Left kidney (tissue), 2 donors: Measurements from ENCODE around the gene XAF1. TPM values are rescaled to one million over a fixed set of nuclear protein-coding genes. Genes with fewer than 3 reads are reported as not detected.
"Not testable (repeated sequence)": the region's sequence is repeated elsewhere in the genome, so short reads cannot be mapped to it uniquely, and the experiment has no call there.

Source experiments
- DNase-seq: peaks from one replicate; pipeline ENCODE4 v3.0.0-alpha.2; 2013
- polyA plus RNA-seq: library from polyadenylated mRNA; unstranded; fragments of 120-200 nt; gene quantifications from one replicate; pipeline ENCODE4 v1.2.1, GENCODE V29; 2013; ENCODE audit not compliant: insufficient read length

The XAF1 gene
- polyA plus RNA-seq, 1 donor, result 18.8 TPM

- peak; percentile 30 for DNase-seq
These were observed 2.8 kb upstream of the XAF1 start for GRCh38 chr17:6753006-6753445.

- DNase-seq, result no peak
These were observed 2.3 kb upstream of the XAF1 start for GRCh38 chr17:6753546-6753945.

GRCh38 chr17:6755281-6755680 lies 565 bp upstream of the XAF1 start:
- no peak for DNase-seq

GRCh38 chr17:6756425-6757031 lies 682 bp downstream of the XAF1 start:
- no peak for DNase-seq

- no peak for DNase-seq
These were observed 1.9 kb downstream of the XAF1 start for GRCh38 chr17:6757747-6758146.

- DNase-seq, result no peak
These were observed 5.9 kb downstream of the XAF1 start for GRCh38 chr17:6761779-6762178.

- no peak for DNase-seq
These were observed 12.6 kb downstream of the XAF1 start for GRCh38 chr17:6768447-6768846.

DNA sequence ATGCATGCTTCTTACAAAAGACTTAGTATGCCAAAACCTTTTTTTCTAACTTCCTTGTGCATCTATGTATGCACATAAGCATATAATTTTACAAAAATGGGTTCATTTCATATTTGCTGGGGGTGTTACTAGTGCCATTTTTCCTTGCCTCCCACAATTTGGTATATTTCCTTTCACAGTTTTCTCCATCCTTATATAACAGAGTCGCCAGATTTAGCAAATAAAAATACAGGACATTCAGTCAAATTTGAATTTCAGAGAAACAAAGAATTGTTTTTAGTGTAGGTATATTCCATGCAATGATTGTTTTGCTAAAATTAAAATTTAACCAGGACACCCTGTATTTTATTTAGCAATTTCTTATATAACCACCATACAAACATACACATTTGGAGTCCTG lies 16.2 kb downstream of the XAF1 start:
- DNase-seq, result no peak

DNA sequence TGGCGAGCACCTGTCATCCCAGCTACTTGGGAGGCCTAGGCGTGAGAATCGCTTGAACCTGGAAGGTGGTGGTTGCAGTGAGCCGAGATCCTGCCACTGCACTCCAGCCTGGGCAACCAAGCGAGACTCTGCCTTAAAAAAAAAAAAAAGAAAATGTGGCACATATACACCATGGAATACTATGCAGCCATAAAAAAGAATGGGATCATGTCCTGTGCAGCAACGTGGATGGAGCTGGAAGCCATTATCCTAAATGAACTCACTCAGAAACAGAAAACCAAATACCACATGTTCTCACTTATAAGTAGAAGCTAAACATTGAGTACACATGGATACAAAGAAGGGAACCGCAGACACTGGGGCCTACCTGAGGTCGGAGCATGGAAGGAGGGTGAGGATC lies 19.1 kb downstream of the XAF1 start:
- not testable (repeated sequence) for DNase-seq

- DNase-seq, result no peak
These were observed 20.1 kb downstream of the XAF1 start, which contains the start of gene FBXO39 for GRCh38 chr17:6775871-6776405. FBXO39 (plus strand) TSS chr17:6776215; CDS start chr17:6779869, 3,654 bp downstream.

DNA sequence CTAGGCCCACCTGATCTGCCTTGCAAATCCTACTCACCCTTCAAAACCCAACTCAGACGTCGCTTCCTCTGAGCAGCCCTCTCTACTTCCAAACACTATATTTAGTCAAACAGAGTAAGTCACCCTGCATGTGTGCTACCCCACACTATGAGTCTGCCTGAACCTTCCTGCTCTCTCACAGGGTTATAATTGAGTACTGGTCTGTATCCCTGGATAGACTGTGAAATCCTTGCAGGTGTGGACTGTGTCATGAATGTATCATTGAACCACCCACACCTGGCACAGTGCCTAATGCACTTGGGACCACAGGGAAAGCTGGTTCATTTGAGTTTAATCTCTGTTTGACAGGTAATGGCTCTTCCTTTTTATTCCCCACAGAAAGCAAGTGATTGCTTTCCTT lies 23.6 kb downstream of the XAF1 start:
- DNase-seq, result no peak

- no peak for DNase-seq
These were observed 24.2 kb downstream of the XAF1 start for GRCh38 chr17:6780001-6780400.

- DNase-seq, result no peak
These were observed 25.0 kb downstream of the XAF1 start for GRCh38 chr17:6780886-6781285.

GRCh38 chr17:6782244-6782643 lies 26.4 kb downstream of the XAF1 start:
- DNase-seq, result no peak

DNA sequence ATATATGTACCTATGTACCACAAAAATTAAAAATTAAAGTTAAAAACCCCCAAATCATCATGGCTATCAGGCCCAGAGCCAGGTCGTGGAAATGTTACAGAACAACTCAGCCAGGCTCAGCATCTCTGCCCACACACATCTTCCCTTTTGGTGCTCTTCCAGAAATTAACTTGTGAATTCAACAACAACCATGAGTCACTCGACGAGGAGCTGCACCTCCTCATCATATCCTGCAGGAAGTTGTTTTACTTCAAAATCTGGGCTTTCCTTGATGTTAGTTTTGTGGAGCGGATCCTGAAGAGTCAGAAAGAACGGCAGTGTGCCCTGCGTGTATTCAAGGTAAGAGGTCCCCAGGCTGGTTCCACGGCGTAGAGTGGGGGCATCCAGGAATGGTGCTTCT lies 30.8 kb downstream of the XAF1 start:
- DNase-seq, result no peak

DNA sequence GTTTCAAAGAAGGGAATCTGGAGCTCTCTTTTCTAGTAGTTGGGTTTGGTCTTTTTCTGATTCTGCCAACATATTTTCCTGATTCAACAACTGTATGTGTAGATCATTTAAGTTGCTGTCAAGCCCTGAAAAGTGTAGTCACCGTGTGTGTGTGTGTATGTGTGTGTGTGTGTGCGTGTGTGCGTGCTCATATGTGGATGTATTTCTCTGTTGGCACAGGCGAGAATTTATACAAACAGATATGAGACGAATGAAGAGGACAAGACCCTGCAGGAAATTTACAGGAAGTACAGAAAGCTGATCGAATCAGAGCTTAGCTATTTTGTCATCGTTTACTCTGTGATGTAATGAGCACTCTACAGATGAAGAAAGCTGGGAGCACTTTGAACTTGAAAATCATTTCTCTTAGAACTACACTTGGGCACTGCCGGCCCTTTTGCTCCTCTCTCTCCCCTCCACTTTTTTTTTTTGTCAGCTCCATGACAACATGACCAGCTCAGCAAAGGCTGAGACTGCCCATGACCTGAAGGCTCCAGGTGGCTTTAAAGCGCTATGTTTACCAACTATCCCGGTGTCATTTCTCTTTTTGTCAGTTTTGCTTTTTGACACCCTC lies 31.3 kb downstream of the XAF1 start:
- DNase-seq, result no peak

DNA sequence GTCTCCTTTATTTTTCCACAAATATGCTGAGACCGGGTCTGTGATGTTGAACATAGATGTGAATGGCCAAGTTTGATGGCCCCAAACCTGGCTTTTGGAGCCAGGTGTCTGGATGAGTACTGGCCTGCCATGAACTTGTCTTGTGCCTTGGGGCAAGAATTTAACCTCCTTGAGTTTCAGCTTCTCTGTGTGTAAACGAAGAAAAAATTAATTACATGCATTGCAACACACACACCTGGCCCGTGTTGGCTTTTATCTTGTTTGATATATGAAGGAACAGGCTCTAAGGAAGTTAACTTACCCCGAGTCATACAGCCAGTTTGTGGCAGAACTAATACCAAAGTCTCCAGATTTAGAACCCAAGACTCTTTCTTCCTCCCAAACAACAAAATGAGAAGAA lies 33.3 kb downstream of the XAF1 start:
- DNase-seq, result no peak

GRCh38 chr17:6793748-6794493 lies 38.1 kb downstream of the XAF1 start:
- DNase-seq, result no peak

GRCh38 chr17:6796017-6796886 lies 40.4 kb downstream of the XAF1 start:
- DNase-seq, result no peak

DNA sequence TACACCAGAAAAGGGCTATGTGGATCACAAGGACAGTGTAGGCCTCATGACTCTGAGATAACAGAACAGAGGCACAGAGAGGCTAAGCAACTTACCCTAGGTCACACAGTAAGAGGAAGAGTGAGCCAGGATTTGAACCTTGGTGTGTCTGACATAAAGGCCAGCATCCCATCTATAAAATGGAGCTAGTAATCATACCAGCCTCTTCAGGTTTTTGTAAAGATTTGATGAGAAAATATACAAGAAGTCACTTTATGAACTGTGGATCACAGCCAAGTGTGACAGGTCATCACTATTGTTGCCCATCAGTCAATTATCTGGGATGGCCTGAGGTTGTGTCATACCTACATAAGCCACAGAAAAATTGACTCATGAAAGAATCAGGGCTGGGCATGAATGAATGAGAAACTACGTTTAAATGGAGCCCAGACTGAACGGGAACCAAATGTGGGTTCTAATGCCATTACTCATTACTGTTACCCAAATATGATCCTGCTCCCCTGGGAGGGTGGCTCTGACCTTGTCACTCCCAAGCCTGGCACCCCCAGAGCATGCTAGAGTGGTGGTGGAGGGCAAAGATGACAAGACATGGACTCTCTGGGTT lies 41.1 kb downstream of the XAF1 start:
- DNase-seq, result no peak

DNA sequence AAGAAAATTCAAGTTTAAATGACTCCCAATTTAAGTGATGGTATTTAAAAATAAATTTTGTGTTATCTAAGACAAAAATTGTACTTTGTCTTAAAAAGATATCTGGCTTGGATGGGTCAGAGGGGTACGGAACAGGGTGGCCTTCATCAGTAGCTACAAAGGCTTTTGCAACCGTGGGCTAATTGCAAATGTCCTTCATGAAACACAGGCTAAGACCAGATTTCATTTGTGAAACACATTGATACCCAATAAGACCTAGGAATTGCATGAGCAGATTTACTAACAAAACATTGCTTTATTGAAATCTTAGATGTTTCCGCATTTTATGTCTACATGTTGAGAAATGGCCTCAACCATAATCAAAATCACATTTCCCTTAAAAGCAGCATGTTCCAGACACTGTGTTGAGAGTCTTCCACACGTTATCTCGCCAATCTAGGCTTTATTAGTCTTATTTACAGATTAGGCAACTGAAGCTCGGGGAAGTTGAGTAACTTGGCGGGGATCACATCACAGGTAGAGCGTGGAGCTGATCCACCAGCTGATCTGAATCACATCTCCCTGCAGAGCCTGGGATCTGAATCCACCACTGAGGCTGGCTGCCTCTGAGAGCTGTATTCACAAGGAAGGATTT lies 42.0 kb downstream of the XAF1 start:
- DNase-seq, result no peak
